ENCODE data around the gene EIF2B4. TPM values are rescaled to one million over a fixed set of nuclear protein-coding genes. Genes with fewer than 3 reads are reported as not detected.

The EIF2B4 gene
- total and polyA plus RNA-seq, 9 of the 15 experiments (the other 6 are each of a cell fraction or from before 2014, with no cell fraction given), result 29.7 to 80.3 (median 58.9) TPM

GRCh38 chr2:27322766-27323595, 47.2 kb downstream of the EIF2B4 start, which contains the start of gene MPV17 (continued):
- TF ChIP-seq CEBPG (CRISPR knock-in tag; IDR thresholded peaks at IDR 0.05) (no peak; the same call in 1 of the 2 replicates), CEBPG (tag; conservative IDR thresholded peaks at IDR 0.05 in 1 of 2, IDR thresholded peaks at IDR 0.05 in 1 of 2) (no peak), REST (IDR thresholded peaks at IDR 0.05; ENCODE audit: borderline replicate concordance) (peak; percentile 64), REST (CRISPR knock-in tag; IDR thresholded peaks at IDR 0.05; ENCODE audit: low read depth) (no peak; the same call in 1 of the 2 replicates), FIP1L1 (IDR thresholded peaks at IDR 0.05; ENCODE audit: low read depth, low read length, poor library complexity, severe bottlenecking) (no peak), U2AF1 (optimal IDR thresholded peaks at IDR 0.05; ENCODE audit: low read depth, low read length) (no peak), HDAC3 (IDR thresholded peaks at IDR 0.05; ENCODE audit: borderline replicate concordance, partially characterized antibody) (no peak), E2F3 (CRISPR knock-in tag; IDR thresholded peaks at IDR 0.05) (peak; percentile 27; the same call in 1 of the 2 replicates), BMI1 (IDR thresholded peaks at IDR 0.05; ENCODE audit: low read length) (no peak), NCOA6 (IDR thresholded peaks at IDR 0.05) (no peak), SNAPC5 (CRISPR knock-in tag; IDR thresholded peaks at IDR 0.05) (no peak), RBM39 (optimal IDR thresholded peaks at IDR 0.05; ENCODE audit: low read depth, low read length) (no peak), ZNF253 (CRISPR knock-in tag; conservative IDR thresholded peaks at IDR 0.05) (no peak), KHSRP (IDR thresholded peaks at IDR 0.05) (no peak), ZNF277 (CRISPR knock-in tag; IDR thresholded peaks at IDR 0.05; ENCODE audit: borderline replicate concordance) (no peak), ZBTB12 (CRISPR knock-in tag; IDR thresholded peaks at IDR 0.05) (no peak), RBM15 (IDR thresholded peaks at IDR 0.05; ENCODE audit: insufficient read depth, low read length) (no peak), POLR2G (IDR thresholded peaks at IDR 0.05; ENCODE audit: low read depth, low read length) (peak; percentile 92)

Data from K562 (cell line).